K562 (cell line): ENCODE results near the gene ARHGAP24. TPM values are rescaled to one million over a fixed set of nuclear protein-coding genes. Genes with fewer than 3 reads are reported as not detected.
A peak's percentile ranks its signal among the peaks of the same experiment; 100 is the strongest.

Experiments used
- ATAC-seq: fragments of 200-7000 bp; cut with Tn5 transposase; 3 replicates; pipeline ENCODE4 v1.9.1; 2020; ENCODE audit warnings: moderate library complexity
- BruUV-seq: library from RNA; stranded (reverse); fragments of 400-500 nt; replicated peaks from 2 replicates; lab custom pipeline; 2021; lab: Mats Ljungman, UMichigan
- CTCF ChIA-PET: fragments of 300-600 bp; formaldehyde crosslinking; extraction: SDS; loops from one replicate; lab custom pipeline; 2021; ENCODE audit warnings: low intra/inter-chr PET ratio; lab: Yijun Ruan, JAX
- POLR2A ChIA-PET: fragments of 300-600, 350-650 bp; sonication (Branson Sonifier 250); formaldehyde crosslinking; extraction: SDS; loops from one replicate; lab custom pipeline; 2021; ENCODE audit warnings: antibody characterized with exemption, inconsistent platforms; lab: Yijun Ruan, JAX
- DNase-seq, 4 experiments: peaks; one replicate each; pipeline versions ENCODE4 v3.0.0 to v3.0.0-alpha.2; 2011 to 2018; ENCODE audit warnings: low spot score in 3 of 4, mixed read lengths in 3 of 4; ENCODE audit errors: extremely low read depth in 1 of 4
- FAIRE-seq: peaks from 2 replicates; lab custom pipeline; 2011; peaks lifted over from hg19 to GRCh38; lab: Jason Lieb, UNC
- H2AFZ ChIP-seq: 2 replicates; pipeline ENCODE4 v1.6.0; 2011; ENCODE audit warnings: low read depth, low read length, control low read depth, inconsistent platforms
- H3K27ac ChIP-seq: fragments of 200-600 bp; 3 replicates; pipeline ENCODE4 v1.8.0; 2011; ENCODE audit warnings: low read depth, mild to moderate bottlenecking, control low read depth, inconsistent platforms, low read length, moderate library complexity, mixed read lengths; ENCODE audit errors: extremely low read depth
- H3K27me3 ChIP-seq, 2 experiments: fragments of 300-600 bp in 1 of 2; 2 replicates in 1 of 2; 3 replicates in 1 of 2; pipeline versions ENCODE4 v1.6.0 to v1.8.0; 2011; ENCODE audit warnings: inconsistent platforms in 2 of 2, low read length in 2 of 2, mild to moderate bottlenecking in 1 of 2, mixed read lengths in 1 of 2, moderate library complexity in 1 of 2; ENCODE audit not compliant: control insufficient read depth in 2 of 2, insufficient read depth in 2 of 2
- H3K36me3 ChIP-seq: fragments of 300-600 bp; 3 replicates; pipeline ENCODE4 v1.8.0; 2011; ENCODE audit warnings: mild to moderate bottlenecking, low read length, inconsistent platforms; ENCODE audit not compliant: control insufficient read depth, insufficient read depth
- H3K4me1 ChIP-seq, 2 experiments: fragments of 200-600 bp in 1 of 2; replicated peaks in 1 of 2; 2 replicates in 1 of 2; 3 replicates in 1 of 2; pipeline versions ENCODE4 v1.5.1 to v1.8.0; 2011; ENCODE audit warnings: inconsistent platforms in 2 of 2, low read length in 2 of 2, mild to moderate bottlenecking in 1 of 2, mixed read lengths in 1 of 2, moderate library complexity in 1 of 2; ENCODE audit not compliant: control insufficient read depth in 2 of 2, insufficient read depth in 2 of 2
- H3K4me2 ChIP-seq: 2 replicates; pipeline ENCODE4 v1.6.1; 2011; ENCODE audit warnings: low read length, control low read depth, inconsistent platforms, mixed read lengths; ENCODE audit not compliant: insufficient read depth
- H3K4me3 ChIP-seq: fragments of 200-600 bp; sonication (generic), shearing (Covaris generic); 2 replicates; pipeline ENCODE4 v1.5.1; 2016; ENCODE audit warnings: control low read depth, inconsistent platforms
- H3K79me2 ChIP-seq: fragments of 200-600 bp; 3 replicates; pipeline ENCODE4 v1.8.0; 2011; ENCODE audit warnings: low read length, inconsistent platforms; ENCODE audit not compliant: control insufficient read depth, insufficient read depth
- H3K9ac ChIP-seq, 2 experiments: 2 replicates each; pipeline versions ENCODE4 v1.6.0 to v1.6.1; 2011; ENCODE audit warnings: low read depth in 2 of 2, low read length in 2 of 2, control low read depth in 1 of 2, inconsistent platforms in 1 of 2, mild to moderate bottlenecking in 1 of 2, mixed read lengths in 1 of 2; ENCODE audit not compliant: insufficient read depth in 1 of 2
- H3K9me1 ChIP-seq: one replicate; pipeline ENCODE4 v1.6.0; 2011; ENCODE audit warnings: inconsistent platforms, mild to moderate bottlenecking, low read length, moderate library complexity; ENCODE audit not compliant: control insufficient read depth, insufficient read depth
- H3K9me3 ChIP-seq: replicated peaks from 2 replicates; pipeline ENCODE4 v1.5.1; 2011; ENCODE audit warnings: low read depth, low read length, inconsistent platforms; ENCODE audit not compliant: control insufficient read depth, insufficient read depth
- H4K20me1 ChIP-seq: replicated peaks from 2 replicates; pipeline ENCODE4 v1.6.1; 2011; ENCODE audit warnings: low read length, inconsistent platforms, mixed read lengths; ENCODE audit not compliant: control insufficient read depth, insufficient read depth
- C11orf30 ChIP-seq: fragments of 450-650 bp; IDR thresholded peaks from 2 replicates; pipeline ENCODE4 v1.6.1; 2016; ENCODE audit warnings: low read depth, mild to moderate bottlenecking
- ELF2 ChIP-seq: fragments of 250-450 bp; sonication (Bioruptor Pico); IDR thresholded peaks from 2 replicates; pipeline ENCODE4 v1.5.0; 2021; ENCODE audit warnings: mild to moderate bottlenecking
- HDAC3 ChIP-seq: fragments of 450-650 bp; IDR thresholded peaks from 2 replicates; pipeline ENCODE4 v1.6.1; 2018; ENCODE audit warnings: borderline replicate concordance, mild to moderate bottlenecking, moderate library complexity; ENCODE audit not compliant: partially characterized antibody
- HLTF ChIP-seq: fragments of 450-650 bp; IDR thresholded peaks from 2 replicates; pipeline ENCODE4 v1.6.1; 2016
- KDM2B ChIP-seq: fragments of 250-450 bp; sonication (Bioruptor Pico); IDR thresholded peaks from 2 replicates; pipeline ENCODE4 v1.8.0; 2021; ENCODE audit warnings: mild to moderate bottlenecking, moderate library complexity
- KLF16 ChIP-seq: IDR thresholded peaks from 2 replicates; pipeline ENCODE4 v1.6.1; 2016; ENCODE audit warnings: antibody characterized with exemption
- MAFG ChIP-seq: fragments of 450-650 bp; conservative IDR thresholded peaks from 2 replicates; pipeline ENCODE4 v1.6.1; 2016; ENCODE audit warnings: missing genetic modification characterization, missing compliant biosample characterization
- MAFK ChIP-seq: IDR thresholded peaks from 2 replicates; pipeline ENCODE4 v1.6.1; 2011; ENCODE audit warnings: low read length, improper control_type of control experiment
- MCM7 ChIP-seq, 2 experiments: fragments of 450-650 bp; IDR thresholded peaks; 2 replicates each; pipeline ENCODE4 v1.6.1; 2016 to 2018
- MECOM ChIP-seq: fragments of 250-450 bp; sonication (Bioruptor Pico); IDR thresholded peaks from 2 replicates; pipeline ENCODE4 v1.8.0; 2022; ENCODE audit warnings: inconsistent platforms
- MXI1 ChIP-seq: IDR thresholded peaks from 2 replicates; pipeline ENCODE4 v1.6.1; 2011; ENCODE audit warnings: low read depth, mild to moderate bottlenecking, improper control_type of control experiment, low read length
- NEUROD1 ChIP-seq: fragments of 150-350 bp; IDR thresholded peaks from 2 replicates; pipeline ENCODE4 v1.6.1; 2014; ENCODE audit warnings: borderline replicate concordance, low read length, low read depth; ENCODE audit not compliant: partially characterized antibody
- POLR2AphosphoS2 ChIP-seq: IDR thresholded peaks from 2 replicates; pipeline ENCODE4 v1.6.1; 2012; ENCODE audit warnings: low read length, improper control_type of control experiment
- SMARCC2 ChIP-seq: fragments of 450-650 bp; IDR thresholded peaks from 2 replicates; pipeline ENCODE4 v1.6.1; 2017; ENCODE audit warnings: antibody characterized with exemption, moderate library complexity, mild to moderate bottlenecking, low read depth
- ZFP1 ChIP-seq: fragments of 450-650 bp; formaldehyde crosslinking; IDR thresholded peaks from 2 replicates; pipeline ENCODE4 v1.4.0; 2020; ENCODE audit warnings: mild to moderate bottlenecking, mixed read lengths
- ZKSCAN3 ChIP-seq: fragments of 250-450 bp; sonication (Bioruptor Pico); IDR thresholded peaks from 2 replicates; pipeline ENCODE4 v1.4.0; 2020
- ZNF134 ChIP-seq: fragments of 250-450 bp; sonication (Bioruptor Pico); conservative IDR thresholded peaks from 2 replicates; pipeline ENCODE4 v1.4.0; 2020
- ZNF165 ChIP-seq: fragments of 250-450 bp; sonication (Bioruptor Pico); IDR thresholded peaks from 2 replicates; pipeline ENCODE4 v1.4.0; 2020; ENCODE audit warnings: borderline replicate concordance
- ZNF274 ChIP-seq: IDR thresholded peaks from 2 replicates; pipeline ENCODE4 v1.6.1; 2011; ENCODE audit warnings: low read depth, mild to moderate bottlenecking, low read length, moderate library complexity, borderline replicate concordance
- WGBS: fragments of 100-300 bp; shearing (Covaris generic); methylation state at CpG from one replicate; pipeline ENCODE4 v1.1.6; 2016; ENCODE audit warnings: low coverage, mixed read lengths; ENCODE audit not compliant: insufficient coverage; ENCODE audit errors: missing lambda C conversion rate; 5-methylcytosine and 5-hydroxymethylcytosine counted together
- in situ Hi-C: fragments of 300-500 bp; cut with MboI; formaldehyde crosslinking; loops from 4 replicates; pipeline ENCODE4 v1.15.0; 2018; ENCODE audit warnings: inconsistent platforms, mixed read lengths
- intact Hi-C: fragments of 100-400 bp; cut with micrococcal nuclease; formaldehyde crosslinking; loops from 2 replicates; pipeline ENCODE4 v1.14.2; 2022
- polyA plus RNA-seq, 8 experiments: library from polyadenylated mRNA; depleted of rRNA in 4 of 8; stranded (reverse) in 5 of 8; unstranded in 3 of 8; fragments of >200 nt; fragmentation: Nextera tagmentation in 2 of 8; fragmentation: Illumina TruSeq in 1 of 8; extraction: Ambion mirVana in 2 of 8; extraction: Trizol in 1 of 8; gene quantifications; 2 replicates each; pipeline versions ENCODE4 v1.2.1 to v1.2.3, GENCODE V29; 2011 to 2014; ENCODE audit warnings: inconsistent platforms in 1 of 8, missing spikeins in 1 of 8
- total RNA-seq, 7 experiments: library from RNA; depleted of rRNA in 6 of 7; stranded (reverse); fragments of >200 nt in 6 of 7; fragmentation: Illumina TruSeq in 2 of 7; extraction: Trizol in 2 of 7; gene quantifications; 2 replicates each; pipeline versions ENCODE4 v1.2.1 to v1.2.3, GENCODE V29; 2011 to 2021; ENCODE audit warnings: low replicate concordance in 1 of 7
- TF ChIP-seq, protein P1 (sequence below), 2 experiments: IDR thresholded peaks in 1 of 2; conservative IDR thresholded peaks in 1 of 2; 2 replicates each; pipeline ENCODE4 v1.6.1; 2016; ENCODE audit warnings: low read depth in 2 of 2, mild to moderate bottlenecking in 1 of 2, missing compliant biosample characterization in 1 of 2, missing genetic modification characterization in 1 of 2, moderate library complexity in 1 of 2
- TF ChIP-seq, protein P2 (sequence below), 2 experiments: fragments of 250-450 bp in 1 of 2; fragments of 450-650 bp in 1 of 2; sonication (Bioruptor Pico) in 1 of 2; IDR thresholded peaks; 2 replicates each; pipeline versions ENCODE4 v1.6.1 to v1.8.0; 2016 to 2021; ENCODE audit warnings: mild to moderate bottlenecking in 2 of 2, moderate library complexity in 2 of 2, missing compliant biosample characterization in 1 of 2, missing genetic modification characterization in 1 of 2
- TF ChIP-seq, protein P3 (sequence below): fragments of 450-650 bp; IDR thresholded peaks from one replicate; pipeline ENCODE4 v1.6.1; 2018; ENCODE audit warnings: mild to moderate bottlenecking, moderate library complexity; ENCODE audit not compliant: partially characterized antibody

ARHGAP24 gene
- total and polyA plus RNA-seq, 9 of the 15 experiments (the other 6 are each of a cell fraction or from before 2014, with no cell fraction given): 8.0 to 22.6 (median 14.0) TPM

DNA sequence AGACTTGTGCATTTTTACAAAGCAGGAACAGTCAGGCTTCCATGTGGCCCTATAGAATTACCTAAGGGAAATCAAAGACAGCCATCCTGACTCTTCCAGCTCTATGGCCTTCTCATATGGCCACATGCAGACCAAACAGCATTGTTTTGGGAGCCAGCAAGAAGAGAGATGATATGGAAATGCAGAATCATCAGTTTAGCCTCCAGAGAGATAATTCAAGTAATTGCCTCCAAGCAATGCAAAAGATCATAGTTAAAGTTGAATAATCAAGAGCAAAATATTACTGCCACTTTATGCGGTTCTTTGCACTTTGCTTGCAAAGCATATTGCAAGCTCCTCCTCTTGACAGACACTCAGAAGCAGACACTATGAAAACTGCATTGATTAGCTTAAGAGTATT is 207.4 kb downstream of the ARHGAP24 start:
- BruUV-seq: no TSS peak
- FAIRE-seq: no peak
- H3K27ac ChIP-seq: no peak overlapping the region
- H3K79me2 ChIP-seq: no peaks in the 10 kb centered on the region
- no peak overlapping the region for H3K9ac ChIP-seq
- H2AFZ ChIP-seq: no peak overlapping the region
- no peaks in the 10 kb centered on the region for H3K27me3 ChIP-seq
- H3K4me3 ChIP-seq: no peak overlapping the region
- no peaks in the 10 kb centered on the region for H3K9me3 ChIP-seq
- no peaks in the 10 kb centered on the region; a peak in 1 of 5 replicates for H3K4me1 ChIP-seq
- no peak for DNase-seq
- intact Hi-C loops (no loop called here), in situ Hi-C loops (no loop called here)
- ChIA-PET POLR2A (no interaction called here), CTCF (no interaction called here)
- WGBS: 67% methylated on average over 1 of the region's 1 CpG
- H4K20me1 ChIP-seq: no peaks in the 10 kb centered on the region
- ATAC-seq: no peak
- no peak overlapping the region for H3K4me2 ChIP-seq
- no peaks in the 10 kb centered on the region for H3K36me3 ChIP-seq
- no peaks in the 10 kb centered on the region for H3K9me1 ChIP-seq
- TF ChIP-seq, protein P1, sequence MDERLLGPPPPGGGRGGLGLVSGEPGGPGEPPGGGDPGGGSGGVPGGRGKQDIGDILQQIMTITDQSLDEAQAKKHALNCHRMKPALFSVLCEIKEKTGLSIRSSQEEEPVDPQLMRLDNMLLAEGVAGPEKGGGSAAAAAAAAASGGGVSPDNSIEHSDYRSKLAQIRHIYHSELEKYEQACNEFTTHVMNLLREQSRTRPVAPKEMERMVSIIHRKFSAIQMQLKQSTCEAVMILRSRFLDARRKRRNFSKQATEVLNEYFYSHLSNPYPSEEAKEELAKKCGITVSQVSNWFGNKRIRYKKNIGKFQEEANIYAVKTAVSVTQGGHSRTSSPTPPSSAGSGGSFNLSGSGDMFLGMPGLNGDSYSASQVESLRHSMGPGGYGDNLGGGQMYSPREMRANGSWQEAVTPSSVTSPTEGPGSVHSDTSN (CRISPR knock-in tag; IDR thresholded peaks at IDR 0.05; ENCODE audit: low read depth): no peak
- TF ChIP-seq, protein P1 (tag; conservative IDR thresholded peaks at IDR 0.05; ENCODE audit: low read depth): no peak
- TF ChIP-seq HLTF: no peak
- TF ChIP-seq MECOM (CRISPR knock-in tag): 0 out of 2 replicates have a peak, but pooled peaks have one; percentile 13
- TF ChIP-seq ZKSCAN3 (CRISPR knock-in tag): no peak
- no peak for TF ChIP-seq ZNF165
- TF ChIP-seq MCM7 (IDR thresholded peaks at IDR 0.05): no peak
- peak; percentile 35 for TF ChIP-seq MAFK
- no peak for TF ChIP-seq KDM2B
- peak; percentile 79 for TF ChIP-seq MAFG (tag)
- no peak for TF ChIP-seq ELF2 (CRISPR knock-in tag)
- no peak for TF ChIP-seq ZFP1
- peak; percentile 78 for TF ChIP-seq C11orf30
- TF ChIP-seq HDAC3: no peak
- no peak for TF ChIP-seq KLF16
- no peak for TF ChIP-seq ZNF134
- TF ChIP-seq MXI1: no peak
- no peak for TF ChIP-seq ZNF274
- no peak for TF ChIP-seq SMARCC2
- TF ChIP-seq POLR2AphosphoS2: no peak
- TF ChIP-seq, protein P2, sequence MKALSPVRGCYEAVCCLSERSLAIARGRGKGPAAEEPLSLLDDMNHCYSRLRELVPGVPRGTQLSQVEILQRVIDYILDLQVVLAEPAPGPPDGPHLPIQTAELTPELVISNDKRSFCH (CRISPR knock-in tag; IDR thresholded peaks at IDR 0.05): no peak
- TF ChIP-seq, protein P2 (tag; IDR thresholded peaks at IDR 0.05): no peak
- TF ChIP-seq, protein P3, sequence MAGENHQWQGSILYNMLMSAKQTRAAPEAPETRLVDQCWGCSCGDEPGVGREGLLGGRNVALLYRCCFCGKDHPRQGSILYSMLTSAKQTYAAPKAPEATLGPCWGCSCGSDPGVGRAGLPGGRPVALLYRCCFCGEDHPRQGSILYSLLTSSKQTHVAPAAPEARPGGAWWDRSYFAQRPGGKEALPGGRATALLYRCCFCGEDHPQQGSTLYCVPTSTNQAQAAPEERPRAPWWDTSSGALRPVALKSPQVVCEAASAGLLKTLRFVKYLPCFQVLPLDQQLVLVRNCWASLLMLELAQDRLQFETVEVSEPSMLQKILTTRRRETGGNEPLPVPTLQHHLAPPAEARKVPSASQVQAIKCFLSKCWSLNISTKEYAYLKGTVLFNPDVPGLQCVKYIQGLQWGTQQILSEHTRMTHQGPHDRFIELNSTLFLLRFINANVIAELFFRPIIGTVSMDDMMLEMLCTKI: no peak
- no peak for TF ChIP-seq NEUROD1
